Caco-2 (cell line): ENCODE measurements around the gene GSTM5. TPM values are rescaled to one million over a fixed set of nuclear protein-coding genes. Genes with fewer than 3 reads are reported as not detected.
"Not testable (repeated sequence)": the region's sequence is repeated elsewhere in the genome, so short reads cannot be mapped to it uniquely, and the experiment has no call there.

ENCODE experiments used
- BruUV-seq: library from RNA; stranded (reverse); fragments of 400-500 nt; replicated peaks from 2 replicates; lab custom pipeline; 2021; lab: Mats Ljungman, UMichigan
- CTCF ChIA-PET: fragments of 300-600 bp; sonication (Branson Sonifier 250); formaldehyde crosslinking; loops from one replicate; lab custom pipeline; 2022; ENCODE audit warnings: antibody characterized with exemption; lab: Charles Lee
- POLR2A ChIA-PET: fragments of 300-600 bp; sonication (Branson Sonifier 250); formaldehyde crosslinking; loops from one replicate; lab custom pipeline; 2022; ENCODE audit warnings: antibody characterized with exemption; lab: Charles Lee
- DNase-seq, 2 experiments: peaks; one replicate each; pipeline versions ENCODE4 v3.0.0 to v3.0.0-alpha.2; 2020 to 2022
- H3K27me3 ChIP-seq: replicated peaks from 2 replicates; pipeline ENCODE4 v1.6.0; 2011; ENCODE audit warnings: low read length; ENCODE audit not compliant: control insufficient read depth, insufficient read depth
- H3K36me3 ChIP-seq: 2 replicates; pipeline ENCODE4 v1.5.1; 2011; ENCODE audit warnings: low read length; ENCODE audit not compliant: control insufficient read depth, insufficient read depth
- H3K4me1 ChIP-seq: fragments of 250-450 bp; sonication (Bioruptor Pico); 2 replicates; pipeline ENCODE4 v1.5.1; 2020; ENCODE audit warnings: mild to moderate bottlenecking
- H3K4me3 ChIP-seq: 2 replicates; pipeline ENCODE4 v1.5.1; 2011; ENCODE audit warnings: low read depth, mild to moderate bottlenecking, control low read depth, low read length
- H3K9me3 ChIP-seq: fragments of 250-450 bp; sonication (Bioruptor Pico); 2 replicates; pipeline ENCODE4 v1.5.1; 2020; ENCODE audit warnings: mild to moderate bottlenecking, moderate library complexity
- H3K27ac Mint-ChIP-seq: one replicate; pipeline ENCODE4 v1.8.0; 2022; ENCODE audit warnings: mixed read lengths; ENCODE audit not compliant: unreplicated experiment
- H3K27me3 Mint-ChIP-seq: one replicate; pipeline ENCODE4 v1.8.0; 2022; ENCODE audit warnings: mixed read lengths; ENCODE audit not compliant: insufficient read depth, unreplicated experiment
- H3K36me3 Mint-ChIP-seq: one replicate; pipeline ENCODE4 v1.8.0; 2022; ENCODE audit warnings: mild to moderate bottlenecking, mixed read lengths; ENCODE audit not compliant: insufficient read depth, unreplicated experiment
- H3K4me1 Mint-ChIP-seq: one replicate; pipeline ENCODE4 v1.8.0; 2022; ENCODE audit warnings: low read depth, mixed read lengths; ENCODE audit not compliant: unreplicated experiment
- H3K4me3 Mint-ChIP-seq: one replicate; pipeline ENCODE4 v1.8.0; 2022; ENCODE audit warnings: mild to moderate bottlenecking, moderate library complexity, mixed read lengths; ENCODE audit not compliant: unreplicated experiment
- H3K9me3 Mint-ChIP-seq: one replicate; pipeline ENCODE4 v1.8.0; 2022; ENCODE audit warnings: mixed read lengths; ENCODE audit not compliant: unreplicated experiment
- intact Hi-C: fragments of 100-400 bp; cut with micrococcal nuclease; formaldehyde crosslinking; loops from one replicate; pipeline ENCODE4 v1.10.0; 2022; ENCODE audit not compliant: unreplicated experiment
- total RNA-seq: library from RNA; stranded (reverse); gene quantifications from 2 replicates; pipeline ENCODE4 v1.2.3, GENCODE V29; 2022
- TF ChIP-seq, protein P1 (sequence below), 2 experiments: fragments of 200-600 bp in 1 of 2; IDR thresholded peaks; 1 replicate in 1 of 2; 2 replicates in 1 of 2; pipeline versions ENCODE4 v1.5.1 to v1.8.0; 2011 to 2022; ENCODE audit warnings: antibody characterized with exemption in 1 of 2, control low read depth in 1 of 2, inconsistent platforms in 1 of 2, low read depth in 1 of 2, low read length in 1 of 2, mild to moderate bottlenecking in 1 of 2, moderate library complexity in 1 of 2; ENCODE audit not compliant: insufficient read depth in 1 of 2, severe bottlenecking in 1 of 2, unreplicated experiment in 1 of 2

The GSTM5 gene
- total RNA-seq, 1 experiment from 2014 or later, result 6.0 TPM

- no peaks in the 10 kb centered on the region for H3K4me1 Mint-ChIP-seq
- TF ChIP-seq, protein P1, sequence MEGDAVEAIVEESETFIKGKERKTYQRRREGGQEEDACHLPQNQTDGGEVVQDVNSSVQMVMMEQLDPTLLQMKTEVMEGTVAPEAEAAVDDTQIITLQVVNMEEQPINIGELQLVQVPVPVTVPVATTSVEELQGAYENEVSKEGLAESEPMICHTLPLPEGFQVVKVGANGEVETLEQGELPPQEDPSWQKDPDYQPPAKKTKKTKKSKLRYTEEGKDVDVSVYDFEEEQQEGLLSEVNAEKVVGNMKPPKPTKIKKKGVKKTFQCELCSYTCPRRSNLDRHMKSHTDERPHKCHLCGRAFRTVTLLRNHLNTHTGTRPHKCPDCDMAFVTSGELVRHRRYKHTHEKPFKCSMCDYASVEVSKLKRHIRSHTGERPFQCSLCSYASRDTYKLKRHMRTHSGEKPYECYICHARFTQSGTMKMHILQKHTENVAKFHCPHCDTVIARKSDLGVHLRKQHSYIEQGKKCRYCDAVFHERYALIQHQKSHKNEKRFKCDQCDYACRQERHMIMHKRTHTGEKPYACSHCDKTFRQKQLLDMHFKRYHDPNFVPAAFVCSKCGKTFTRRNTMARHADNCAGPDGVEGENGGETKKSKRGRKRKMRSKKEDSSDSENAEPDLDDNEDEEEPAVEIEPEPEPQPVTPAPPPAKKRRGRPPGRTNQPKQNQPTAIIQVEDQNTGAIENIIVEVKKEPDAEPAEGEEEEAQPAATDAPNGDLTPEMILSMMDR (IDR thresholded peaks at IDR 0.05; ENCODE audit: insufficient read depth in 1 of 2, low read depth in 1 of 2, low read length in 1 of 2, severe bottlenecking in 1 of 2, unreplicated experiment in 1 of 2), result no peak
- CTCF ChIA-PET, result no interaction called here
Measured at GRCh38 chr1:109689844-109690405, 22.1 kb upstream of the GSTM5 start.

DNA sequence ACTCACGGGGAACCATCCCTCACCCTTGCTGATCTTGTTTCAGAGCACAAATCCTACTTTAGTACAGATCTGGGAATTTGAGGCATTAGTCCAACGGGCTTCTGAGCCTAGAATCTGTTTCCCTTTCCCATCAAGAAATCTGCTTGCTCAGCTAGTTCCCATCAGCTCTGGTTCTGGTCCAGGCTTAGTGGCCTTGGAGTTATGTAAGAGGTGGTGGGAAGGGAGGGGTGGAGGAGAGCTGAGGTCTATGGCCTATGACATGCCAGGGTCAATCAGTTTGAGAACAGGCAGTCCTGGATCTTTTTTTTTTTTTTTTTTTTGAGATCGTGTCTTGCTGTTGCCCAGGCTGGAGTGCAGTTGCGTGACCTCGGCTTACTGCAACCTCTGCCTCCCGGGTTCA is 20.3 kb upstream of the GSTM5 start:
- POLR2A ChIA-PET, result no interaction called here
- Mint-ChIP-seq H3K27ac (no peak overlapping the region), H3K4me3 (no peak overlapping the region), H3K4me1 (no peaks in the 10 kb centered on the region), H3K27me3 (no peaks in the 10 kb centered on the region), H3K36me3 (no peaks in the 10 kb centered on the region), H3K9me3 (no peaks in the 10 kb centered on the region)
- Histone ChIP-seq H3K4me3 (no peak overlapping the region), H3K36me3 (no peaks in the 10 kb centered on the region), H3K9me3 (no peaks in the 10 kb centered on the region), H3K4me1 (no peaks in the 10 kb centered on the region), H3K27me3 (no peaks in the 10 kb centered on the region)
- intact Hi-C loops, result no loop called here
- TF ChIP-seq, protein P1 (IDR thresholded peaks at IDR 0.05; ENCODE audit: insufficient read depth in 1 of 2, low read depth in 1 of 2, low read length in 1 of 2, severe bottlenecking in 1 of 2, unreplicated experiment in 1 of 2), result no peak
- no TSS peak for BruUV-seq
- CTCF ChIA-PET, result no interaction called here
- DNase-seq, result no peak

More at GRCh38 chr1:109689844-109690405, 22.1 kb upstream of the GSTM5 start:
- Mint-ChIP-seq H3K27me3 (no peaks in the 10 kb centered on the region), H3K36me3 (no peaks in the 10 kb centered on the region), H3K9me3 (no peaks in the 10 kb centered on the region), H3K27ac (no peak overlapping the region), H3K4me3 (no peak overlapping the region)
- no peaks in the 10 kb centered on the region for H3K9me3 ChIP-seq
- BruUV-seq, result no TSS peak
- H3K4me1 ChIP-seq, result no peaks in the 10 kb centered on the region
- no peak overlapping the region for H3K4me3 ChIP-seq
- no peak for DNase-seq
- no peaks in the 10 kb centered on the region for H3K36me3 ChIP-seq
- no peaks in the 10 kb centered on the region for H3K27me3 ChIP-seq
- POLR2A ChIA-PET, result no interaction called here
- intact Hi-C loops, result no loop called here

- POLR2A ChIA-PET, H3K27me3 Mint-ChIP-seq, H3K4me1 ChIP-seq, H3K4me3 ChIP-seq, H3K9me3 Mint-ChIP-seq, H3K4me1 Mint-ChIP-seq, H3K4me3 Mint-ChIP-seq, BruUV-seq, H3K27ac Mint-ChIP-seq, intact Hi-C loops, H3K9me3 ChIP-seq, DNase-seq, H3K36me3 ChIP-seq, H3K36me3 Mint-ChIP-seq, CTCF ChIA-PET, H3K27me3 ChIP-seq: not testable (repeated sequence)
Measured at GRCh38 chr1:109694400-109694799, 17.7 kb upstream of the GSTM5 start.

GRCh38 chr1:109695138-109695537 is 16.9 kb upstream of the GSTM5 start:
- H3K4me1 ChIP-seq, CTCF ChIA-PET, BruUV-seq, H3K36me3 ChIP-seq, DNase-seq, H3K4me3 ChIP-seq, H3K27me3 ChIP-seq, H3K4me1 Mint-ChIP-seq, H3K9me3 ChIP-seq, H3K9me3 Mint-ChIP-seq, H3K36me3 Mint-ChIP-seq, intact Hi-C loops, POLR2A ChIA-PET, H3K27ac Mint-ChIP-seq, H3K4me3 Mint-ChIP-seq, H3K27me3 Mint-ChIP-seq: not testable (repeated sequence)
